Testis (tissue), 2 donors: ENCODE results near the gene WDR49.

Experiments
- POLR2A ChIP-seq: fragments of 450-650 bp; IDR thresholded peaks from one replicate; pipeline ENCODE4 v1.6.1; 2017; ENCODE audit warnings: antibody characterized with exemption, mild to moderate bottlenecking, moderate library complexity
- TF ChIP-seq, protein P1 (sequence below), 3 experiments: fragments of 450-650 bp in 2 of 3; fragments of 200-600 bp in 1 of 3; sonication (generic) in 1 of 3; IDR thresholded peaks; one replicate each; pipeline ENCODE4 v1.5.1; 2016 to 2019; ENCODE audit warnings: antibody characterized with exemption in 3 of 3, mild to moderate bottlenecking in 2 of 3, moderate library complexity in 1 of 3

DNA sequence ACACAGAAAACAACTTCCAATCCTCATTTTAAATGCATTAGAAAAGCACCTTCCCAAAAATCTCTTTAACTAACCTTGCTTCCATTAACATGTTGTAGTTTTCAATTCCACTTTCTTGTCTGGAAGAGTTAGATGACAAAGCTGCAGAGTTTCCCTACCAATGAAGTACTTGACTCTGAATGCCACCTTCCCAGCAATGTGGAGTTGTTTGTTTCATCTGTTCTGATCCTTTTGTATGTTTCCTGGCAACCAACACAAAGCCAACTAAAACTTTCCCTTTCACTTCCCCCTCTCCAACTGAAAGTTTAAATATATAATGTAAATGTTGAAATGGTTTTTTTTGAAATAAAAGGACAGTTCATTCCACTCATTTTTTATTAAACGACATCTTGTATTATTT is at the start of gene WDR49:
- TF ChIP-seq, protein P1, sequence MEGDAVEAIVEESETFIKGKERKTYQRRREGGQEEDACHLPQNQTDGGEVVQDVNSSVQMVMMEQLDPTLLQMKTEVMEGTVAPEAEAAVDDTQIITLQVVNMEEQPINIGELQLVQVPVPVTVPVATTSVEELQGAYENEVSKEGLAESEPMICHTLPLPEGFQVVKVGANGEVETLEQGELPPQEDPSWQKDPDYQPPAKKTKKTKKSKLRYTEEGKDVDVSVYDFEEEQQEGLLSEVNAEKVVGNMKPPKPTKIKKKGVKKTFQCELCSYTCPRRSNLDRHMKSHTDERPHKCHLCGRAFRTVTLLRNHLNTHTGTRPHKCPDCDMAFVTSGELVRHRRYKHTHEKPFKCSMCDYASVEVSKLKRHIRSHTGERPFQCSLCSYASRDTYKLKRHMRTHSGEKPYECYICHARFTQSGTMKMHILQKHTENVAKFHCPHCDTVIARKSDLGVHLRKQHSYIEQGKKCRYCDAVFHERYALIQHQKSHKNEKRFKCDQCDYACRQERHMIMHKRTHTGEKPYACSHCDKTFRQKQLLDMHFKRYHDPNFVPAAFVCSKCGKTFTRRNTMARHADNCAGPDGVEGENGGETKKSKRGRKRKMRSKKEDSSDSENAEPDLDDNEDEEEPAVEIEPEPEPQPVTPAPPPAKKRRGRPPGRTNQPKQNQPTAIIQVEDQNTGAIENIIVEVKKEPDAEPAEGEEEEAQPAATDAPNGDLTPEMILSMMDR (IDR thresholded peaks at IDR 0.05) = no peak
- no peak for TF ChIP-seq POLR2A
